Gastroesophageal sphincter (tissue), 4 donors: ENCODE measurements around the gene GEMIN8. TPM values are rescaled to one million over a fixed set of nuclear protein-coding genes. Genes with fewer than 3 reads are reported as not detected.
A peak's percentile ranks its signal among the peaks of the same experiment; 100 is the strongest.

Source experiments
- ATAC-seq: fragments of 150-250 bp; one replicate; pipeline ENCODE4 v1.9.1; 2016; ENCODE audit warnings: mild to moderate bottlenecking, moderate library complexity
- H3K27ac ChIP-seq, 4 donors: fragments of 200-600 bp; sonication (generic) in 3 of 4; 1 replicate in 3 of 4; 2 replicates in 1 of 4; pipeline ENCODE4 v1.5.1; 2016 to 2019
- H3K27me3 ChIP-seq: fragments of 200-600 bp; sonication (generic); one replicate; pipeline ENCODE4 v1.5.1; 2019
- H3K36me3 ChIP-seq, 2 donors: fragments of 200-600 bp; sonication (generic); one replicate each; pipeline ENCODE4 v1.5.1; 2019; ENCODE audit warnings: control low read depth in 1 of 2
- H3K4me1 ChIP-seq, 3 donors: fragments of 200-600 bp; sonication (generic); 1 replicate in 2 of 3; 2 replicates in 1 of 3; pipeline ENCODE4 v1.5.1; 2016 to 2019; ENCODE audit warnings: control low read depth in 2 of 3
- H3K4me3 ChIP-seq, 2 donors: fragments of 200-600 bp; sonication (generic); one replicate each; pipeline ENCODE4 v1.5.1; 2019; ENCODE audit warnings: mild to moderate bottlenecking in 1 of 2, moderate library complexity in 1 of 2
- H3K9me3 ChIP-seq, 3 donors: fragments of 200-600 bp; sonication (generic); one replicate each; pipeline ENCODE4 v1.5.1; 2017 to 2019; ENCODE audit warnings: control low read depth in 2 of 3
- EP300 ChIP-seq: sonication (generic); formaldehyde crosslinking; IDR thresholded peaks from one replicate; pipeline ENCODE4 v1.6.1; 2017; ENCODE audit warnings: antibody characterized with exemption, mild to moderate bottlenecking
- POLR2A ChIP-seq, 2 donors: fragments of 450-650 bp; IDR thresholded peaks; one replicate each; pipeline ENCODE4 v1.6.1; 2017; ENCODE audit warnings: antibody characterized with exemption in 2 of 2, mild to moderate bottlenecking in 2 of 2, moderate library complexity in 1 of 2
- POLR2AphosphoS5 ChIP-seq: sonication (generic); formaldehyde crosslinking; IDR thresholded peaks from one replicate; pipeline ENCODE4 v1.6.1; 2017; ENCODE audit warnings: antibody characterized with exemption
- WGBS, 2 donors: methylation state at CpG; one replicate each; pipeline ENCODE4 v1.1.5; 2018; ENCODE audit warnings: low coverage in 1 of 2; 5-methylcytosine and 5-hydroxymethylcytosine counted together
- total RNA-seq, 4 donors: library from RNA; depleted of rRNA; stranded (reverse); fragments of >200 nt; gene quantifications; one replicate each; pipeline ENCODE4 v1.1.0, GENCODE V29; 2016
- TF ChIP-seq, protein P1 (sequence below), 4 experiments: fragments of 200-600 bp in 2 of 4; fragments of 450-650 bp in 2 of 4; sonication (generic) in 1 of 4; IDR thresholded peaks; one replicate each; pipeline ENCODE4 v1.5.1; 2017 to 2019; ENCODE audit warnings: antibody characterized with exemption in 4 of 4, mild to moderate bottlenecking in 2 of 4, moderate library complexity in 2 of 4

Gene GEMIN8
- 10 to 100 TPM; 11.0 to 25.6 (median 20.7) TPM for total RNA-seq

DNA sequence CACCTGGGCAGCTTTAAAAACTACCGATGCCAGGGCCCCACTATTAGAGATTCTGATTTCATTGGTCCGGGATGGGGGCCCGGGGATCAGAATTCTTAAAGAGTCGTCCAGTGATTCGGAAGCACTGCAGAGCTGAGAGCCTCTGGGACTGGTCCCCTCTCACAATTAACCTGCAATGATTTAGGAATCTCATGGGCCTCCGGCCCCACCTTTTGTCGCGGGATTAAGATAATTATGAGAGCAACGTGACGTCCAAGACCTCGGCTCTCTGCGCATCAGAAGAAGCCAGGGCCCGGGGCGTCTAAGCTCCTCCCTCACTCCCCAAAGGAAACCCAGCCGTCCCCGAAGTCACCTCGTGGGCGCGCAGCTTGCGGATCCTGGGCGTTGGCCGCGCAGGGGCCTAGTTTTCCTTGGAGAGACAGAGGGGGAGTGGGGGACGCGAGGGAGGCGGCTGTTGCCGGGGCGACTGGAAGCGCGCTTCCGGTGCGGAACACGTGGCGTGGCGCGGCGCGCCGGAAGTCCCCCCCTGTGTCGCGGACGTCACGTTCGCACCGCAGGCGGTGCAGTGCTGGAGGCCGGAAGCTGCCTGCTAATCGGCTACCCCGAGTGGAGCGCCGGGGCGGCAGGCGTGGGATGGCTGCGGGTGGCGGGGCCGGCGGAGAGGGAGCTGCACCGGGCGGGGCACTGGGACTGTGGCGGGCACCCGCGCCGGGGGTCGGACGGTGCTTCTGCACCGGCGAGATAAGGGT is at the start of gene GEMIN8:
TSS of gene GEMIN8 (minus strand) at position 468 of the 749 bp plus-strand sequence. CDS start 8,414 bp downstream, outside the sequence.
- H3K36me3 ChIP-seq: no peaks in the 10 kb centered on the region
- H3K27me3 ChIP-seq: no peaks in the 10 kb centered on the region
- peak within 1 kb of the TSS; percentile 83 to 88 (median 88) for H3K27ac ChIP-seq
- WGBS, 2 donors: 10% methylated on average over 8 of the region's 67 CpGs; no CpG with 5 or more reads in 1 of the 2 donors
- no peaks in the 10 kb centered on the region for H3K9me3 ChIP-seq
- peaks cover 0 to 35% (median 0%) of the 10 kb centered on the region in 3 donors for H3K4me1 ChIP-seq
- TF ChIP-seq POLR2AphosphoS5: peak; percentile 85
- TF ChIP-seq POLR2A (IDR thresholded peaks at IDR 0.05): peak; percentile 77
- TF ChIP-seq, protein P1, sequence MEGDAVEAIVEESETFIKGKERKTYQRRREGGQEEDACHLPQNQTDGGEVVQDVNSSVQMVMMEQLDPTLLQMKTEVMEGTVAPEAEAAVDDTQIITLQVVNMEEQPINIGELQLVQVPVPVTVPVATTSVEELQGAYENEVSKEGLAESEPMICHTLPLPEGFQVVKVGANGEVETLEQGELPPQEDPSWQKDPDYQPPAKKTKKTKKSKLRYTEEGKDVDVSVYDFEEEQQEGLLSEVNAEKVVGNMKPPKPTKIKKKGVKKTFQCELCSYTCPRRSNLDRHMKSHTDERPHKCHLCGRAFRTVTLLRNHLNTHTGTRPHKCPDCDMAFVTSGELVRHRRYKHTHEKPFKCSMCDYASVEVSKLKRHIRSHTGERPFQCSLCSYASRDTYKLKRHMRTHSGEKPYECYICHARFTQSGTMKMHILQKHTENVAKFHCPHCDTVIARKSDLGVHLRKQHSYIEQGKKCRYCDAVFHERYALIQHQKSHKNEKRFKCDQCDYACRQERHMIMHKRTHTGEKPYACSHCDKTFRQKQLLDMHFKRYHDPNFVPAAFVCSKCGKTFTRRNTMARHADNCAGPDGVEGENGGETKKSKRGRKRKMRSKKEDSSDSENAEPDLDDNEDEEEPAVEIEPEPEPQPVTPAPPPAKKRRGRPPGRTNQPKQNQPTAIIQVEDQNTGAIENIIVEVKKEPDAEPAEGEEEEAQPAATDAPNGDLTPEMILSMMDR (IDR thresholded peaks at IDR 0.05): no peak
- no peak for TF ChIP-seq EP300
- H3K4me3 ChIP-seq: peak within 1 kb of the TSS; percentile 64 to 73
- peak; percentile 97 for ATAC-seq

DNA sequence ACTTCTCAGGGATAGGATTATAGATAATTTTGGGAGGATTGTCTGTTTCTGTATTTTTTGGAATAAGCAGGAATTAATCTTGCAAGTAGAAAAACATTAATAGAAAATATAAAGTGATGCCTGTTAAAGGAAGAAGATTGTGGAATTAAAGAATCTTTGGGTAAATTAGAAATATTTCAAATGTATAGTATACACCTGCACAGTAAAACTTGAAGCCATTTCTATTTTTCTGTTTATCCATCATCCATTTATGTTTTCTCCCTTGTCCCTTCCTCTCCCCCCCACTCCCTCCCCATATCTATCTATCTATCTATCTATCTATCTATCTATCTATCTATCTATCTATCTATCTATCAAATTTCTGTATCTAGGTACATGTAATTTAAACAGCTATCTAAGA is 46.9 kb upstream of the GEMIN8 start:
- Histone ChIP-seq H3K4me1 (peaks cover 0 to 3% (median 0%) of the 10 kb centered on the region in 3 donors), H3K27me3 (no peaks in the 10 kb centered on the region), H3K36me3 (no peaks in the 10 kb centered on the region), H3K9me3 (no peaks in the 10 kb centered on the region), H3K27ac (no peak overlapping the region), H3K4me3 (no peak overlapping the region)
- TF ChIP-seq POLR2A (IDR thresholded peaks at IDR 0.05) (no peak), EP300 (no peak), POLR2AphosphoS5 (no peak)
- TF ChIP-seq, protein P1 (IDR thresholded peaks at IDR 0.05): no peak
- no peak for ATAC-seq

- no peak overlapping the region for H3K27ac ChIP-seq
- ATAC-seq: no peak
- no peaks in the 10 kb centered on the region for H3K9me3 ChIP-seq
- H3K4me1 ChIP-seq: peaks cover 0 to 3% (median 0%) of the 10 kb centered on the region in 3 donors
- no peak overlapping the region for H3K4me3 ChIP-seq
- no peaks in the 10 kb centered on the region for H3K27me3 ChIP-seq
- H3K36me3 ChIP-seq: no peaks in the 10 kb centered on the region
- TF ChIP-seq POLR2A (IDR thresholded peaks at IDR 0.05): no peak
- TF ChIP-seq EP300: no peak
- TF ChIP-seq POLR2AphosphoS5: no peak
- TF ChIP-seq, protein P1 (IDR thresholded peaks at IDR 0.05): no peak
These were observed 43.9 kb upstream of the GEMIN8 start for GRCh38 chrX:14073556-14073955.

GRCh38 chrX:14073071-14073470 is 43.4 kb upstream of the GEMIN8 start:
- no peak for ATAC-seq
- TF ChIP-seq POLR2A (IDR thresholded peaks at IDR 0.05) (no peak), POLR2AphosphoS5 (no peak), EP300 (no peak)
- TF ChIP-seq, protein P1 (IDR thresholded peaks at IDR 0.05): no peak

DNA sequence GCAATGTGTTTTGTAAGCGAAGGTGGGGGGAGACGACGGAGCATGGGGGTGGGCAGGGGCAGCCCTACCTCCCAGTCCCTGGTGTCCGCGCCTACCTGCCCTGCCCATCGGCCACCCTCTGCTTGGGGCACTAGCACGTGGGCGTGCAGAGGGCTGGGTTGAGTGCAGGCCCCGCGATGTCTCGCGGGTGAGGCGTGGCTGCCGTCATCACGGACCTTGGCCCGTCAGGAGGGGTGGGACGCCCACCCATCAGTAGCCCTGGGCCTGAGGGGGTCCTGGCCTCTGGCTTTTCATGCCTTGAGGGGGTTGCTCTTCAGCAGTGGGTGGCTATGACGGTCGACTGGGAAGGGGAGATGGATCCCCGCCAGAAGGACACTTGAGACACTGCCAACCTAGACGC is 36.1 kb upstream of the GEMIN8 start:
- H3K27ac ChIP-seq: no peak overlapping the region
- 100% methylated on average over 2 of the region's 21 CpGs; no CpG with 5 or more reads in 1 of the 2 donors for WGBS, 2 donors
- H3K4me3 ChIP-seq: no peak overlapping the region
- no peaks in the 10 kb centered on the region for H3K36me3 ChIP-seq
- no peaks in the 10 kb centered on the region for H3K27me3 ChIP-seq
- no peak for ATAC-seq
- no peaks in the 10 kb centered on the region for H3K4me1 ChIP-seq
- no peak for TF ChIP-seq POLR2AphosphoS5
- TF ChIP-seq EP300: no peak
- TF ChIP-seq, protein P1 (IDR thresholded peaks at IDR 0.05): no peak
- no peak for TF ChIP-seq POLR2A (IDR thresholded peaks at IDR 0.05)
- no peaks in the 10 kb centered on the region for H3K9me3 ChIP-seq

More at GRCh38 chrX:14073071-14073470, 43.4 kb upstream of the GEMIN8 start:
- Histone ChIP-seq H3K4me1 (peaks cover 0 to 3% (median 0%) of the 10 kb centered on the region in 3 donors), H3K4me3 (no peak overlapping the region), H3K27me3 (no peaks in the 10 kb centered on the region), H3K9me3 (no peaks in the 10 kb centered on the region), H3K36me3 (no peaks in the 10 kb centered on the region), H3K27ac (no peak overlapping the region)
- WGBS, 2 donors: 29% methylated on average over 1 of the region's 1 CpG; no CpG with 5 or more reads in 1 of the 2 donors
